ENCODE measurements around the gene RAMP2. TPM values are rescaled to one million over a fixed set of nuclear protein-coding genes. Genes with fewer than 3 reads are reported as not detected.

The RAMP2 gene
- total and polyA plus RNA-seq, 2 of the 4 experiments (the other 2 are of a cell fraction) = 0.18 to 2.5 TPM

DNA sequence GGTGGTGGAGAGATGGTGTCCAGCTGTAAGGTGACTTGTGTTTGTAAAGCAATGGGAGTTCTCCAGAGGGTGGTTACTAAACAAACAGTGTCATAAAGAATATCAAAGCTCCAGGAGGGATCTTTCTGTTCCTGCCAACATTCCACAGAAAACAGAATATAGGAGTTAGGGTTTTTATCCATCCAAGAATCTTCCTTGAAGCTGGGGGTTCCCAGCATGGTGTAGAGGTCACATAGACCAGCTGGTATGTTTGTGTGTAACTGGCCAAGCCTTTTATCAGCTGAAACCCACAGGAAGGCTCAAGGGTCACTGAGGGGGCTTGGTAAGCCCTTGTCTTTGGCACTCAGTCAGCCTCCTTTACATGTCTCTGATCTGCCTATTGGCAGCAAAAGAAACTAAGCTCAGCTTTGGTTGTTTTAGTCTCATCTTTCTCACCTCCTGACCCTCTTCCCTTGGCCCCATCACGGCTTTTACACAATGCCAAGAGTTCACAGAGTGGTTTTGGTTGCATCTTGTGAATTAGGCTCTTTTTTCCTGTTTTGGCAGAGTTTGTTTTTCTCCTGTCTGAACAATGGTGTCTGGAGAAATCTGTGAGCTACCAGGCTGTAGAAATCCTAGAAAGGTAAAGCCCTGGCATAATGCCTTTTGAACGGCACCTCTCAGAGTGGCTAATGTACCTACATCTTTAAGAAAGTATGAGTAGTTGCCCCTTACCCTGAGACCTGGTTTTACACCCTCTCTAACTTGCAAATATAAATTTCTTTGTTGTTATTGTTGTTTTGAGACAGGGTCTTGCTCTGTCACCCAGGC is 42.3 kb downstream of the RAMP2 start:
- peak; percentile 35 for DNase-seq
- no CpG with 5 or more reads among the region's 2 CpGs for WGBS, 2 experiments (ENCODE audit: extremely low coverage in 2 of 2, insufficient read length in 1 of 2)
- Histone ChIP-seq H3K14ac (replicated peaks; ENCODE audit: low read depth, low read length) (no peak overlapping the region), H4K5ac (ENCODE audit: low read depth, low read length) (no peak overlapping the region), H3K56ac (ENCODE audit: extremely low read depth, insufficient read depth, low read length) (no peak overlapping the region), H2BK5ac (ENCODE audit: low read depth, low read length, poor library complexity, severe bottlenecking) (no peak overlapping the region), H2BK20ac (ENCODE audit: low read depth, low read length) (no peak overlapping the region), H3K79me1 (ENCODE audit: low read depth in 1 of 2, low read length in 2 of 2) (peaks cover 2 to 6% of the 10 kb centered on the region in 2 experiments; a peak in 3 of 4 replicates), H4K91ac (ENCODE audit: insufficient read depth, low read depth, low read length) (no peak overlapping the region), H3K4ac (ENCODE audit: low read depth, low read length) (no peak overlapping the region), H3K4me2 (ENCODE audit: low read depth, low read length) (no peak overlapping the region; the same call in 1 of the 2 replicates), H3K4me1 (ENCODE audit: control insufficient read depth, insufficient read depth, low read length) (peaks cover 3% of the 10 kb centered on the region; the same call in 1 of the 2 replicates), H2BK15ac (ENCODE audit: low read depth, low read length) (no peak overlapping the region), H3K9ac (ENCODE audit: low read depth, low read length) (no peak overlapping the region), H3K4me3 (ENCODE audit: insufficient read depth, low read depth, low read length) (no peak overlapping the region), H2AK5ac (ENCODE audit: low read depth, low read length) (no peak overlapping the region), H3K23ac (ENCODE audit: low read depth, low read length) (no peak overlapping the region), H3K18ac (ENCODE audit: low read depth, low read length) (no peak overlapping the region), H2BK120ac (ENCODE audit: low read depth, low read length) (no peak overlapping the region), H4K20me1 (ENCODE audit: insufficient read depth, low read length) (no peaks in the 10 kb centered on the region), H2AFZ (replicated peaks; ENCODE audit: low read length, poor library complexity) (no peak overlapping the region), H3K9me3 (ENCODE audit: control insufficient read depth, insufficient read depth, low read length) (no peaks in the 10 kb centered on the region), H4K8ac (ENCODE audit: low read depth in 2 of 2, low read length in 2 of 2) (no peak overlapping the region), H2AK9ac (replicated peaks; ENCODE audit: low read depth, low read length, poor library complexity) (no peak overlapping the region), H3K27me3 (ENCODE audit: control insufficient read depth, insufficient read depth, low read length) (no peaks in the 10 kb centered on the region), H3K36me3 (ENCODE audit: control insufficient read depth, insufficient read depth, low read length) (no peaks in the 10 kb centered on the region), H3K27ac (ENCODE audit: insufficient read depth, low read length) (peak overlapping the region; percentile 11; the same call in 1 of the 2 replicates), H3K9me1 (ENCODE audit: insufficient read depth, low read length) (0 out of 2 replicates have a peak, but pooled peaks cover 3% of the 10 kb centered on the region)
- intact Hi-C loops (cut with micrococcal nuclease) = no loop called here
- POLR2A ChIA-PET (ENCODE audit: unreplicated experiment) = interaction anchor here (0.6 kb wide), 1 partner anchor 156 kb away, joined by 6 read pairs; no protein-coding TSS in a partner anchor
- peak; percentile 12 for ATAC-seq (ENCODE audit: low read depth)
- TF ChIP-seq CEBPB (IDR thresholded peaks at IDR 0.05; ENCODE audit: low read depth, low read length) = no peak
- TF ChIP-seq RFX5 (IDR thresholded peaks at IDR 0.05; ENCODE audit: low read depth, low read length) = no peak
- TF ChIP-seq CHD1 (IDR thresholded peaks at IDR 0.05; ENCODE audit: low read depth, low read length) = no peak
- no peak for TF ChIP-seq MAZ (IDR thresholded peaks at IDR 0.05; ENCODE audit: borderline replicate concordance, low read depth, low read length)
- no peak for TF ChIP-seq BHLHE40 (IDR thresholded peaks at IDR 0.05; ENCODE audit: low read depth, low read length)
- no peak for TF ChIP-seq POLR2A (IDR thresholded peaks at IDR 0.05; ENCODE audit: low read depth, low read length)
- no peak for TF ChIP-seq RAD21 (IDR thresholded peaks at IDR 0.05; ENCODE audit: low read length)
- TF ChIP-seq MAFK (IDR thresholded peaks at IDR 0.05; ENCODE audit: low read depth, low read length) = no peak
- TF ChIP-seq FOS (IDR thresholded peaks at IDR 0.05; ENCODE audit: low read depth, low read length) = no peak
- no peak for TF ChIP-seq MXI1 (IDR thresholded peaks at IDR 0.05; ENCODE audit: borderline replicate concordance, low read depth, low read length)
- in situ Hi-C loops (cut with MboI; ENCODE audit: low sequenced_read_pairs) = no loop called here
- dilution Hi-C loops (cut with HindIII; ENCODE audit: low sequenced_read_pairs, unreplicated experiment) = no loop called here
- CTCF ChIA-PET = no interaction called here
- BruUV-seq (replicated peaks) = no TSS peak
